GM20000 (cell line): Measurements from ENCODE around the gene ARL14EPL.
"Not testable (repeated sequence)": the region's sequence is repeated elsewhere in the genome, so short reads cannot be mapped to it uniquely, and the experiment has no call there.

Experiments used
- DNase-seq: peaks from one replicate; pipeline ENCODE4 v3.0.0; 2012; ENCODE audit warnings: low spot score
- CTCF ChIP-seq: IDR thresholded peaks from 2 replicates; pipeline ENCODE4 v1.5.1; 2012; ENCODE audit warnings: mild to moderate bottlenecking, control low read depth; ENCODE audit errors: extremely low read depth, missing control alignments

ARL14EPL gene

GRCh38 chr5:116090302-116090701, 58.0 kb downstream of the ARL14EPL start:
- TF ChIP-seq CTCF: no peak
- no peak for DNase-seq

- no peak for TF ChIP-seq CTCF
- no peak for DNase-seq
These were observed 59.1 kb downstream of the ARL14EPL start for GRCh38 chr5:116091416-116091815.

GRCh38 chr5:116097301-116097700, 65.0 kb downstream of the ARL14EPL start:
- DNase-seq: no peak
- no peak for TF ChIP-seq CTCF

- TF ChIP-seq CTCF: no peak
- no peak for DNase-seq
These were observed 66.7 kb downstream of the ARL14EPL start for GRCh38 chr5:116098998-116099397.

- DNase-seq: not testable (repeated sequence)
These were observed 72.7 kb downstream of the ARL14EPL start for GRCh38 chr5:116104941-116105340.
